G401 (cell line): Measurements from ENCODE around the gene CLEC2B. TPM values are rescaled to one million over a fixed set of nuclear protein-coding genes. Genes with fewer than 3 reads are reported as not detected.
"Not testable (repeated sequence)": the region's sequence is repeated elsewhere in the genome, so short reads cannot be mapped to it uniquely, and the experiment has no call there.

Source experiments
- DNase-seq: peaks from one replicate; pipeline ENCODE4 v3.0.0-alpha.2; 2015; ENCODE audit warnings: low spot score
- in situ Hi-C: cut with HindIII; loops from 2 replicates; pipeline ENCODE4 v1.10.0; 2016; ENCODE audit warnings: low sequenced_read_pairs, mixed read lengths
- total RNA-seq: library from RNA; depleted of rRNA; stranded (reverse); fragments of >200 nt; shearing (Covaris generic); gene quantifications from 2 replicates; pipeline ENCODE4 v1.2.3, GENCODE V29; 2014; rRNA removed

Gene CLEC2B
- total RNA-seq: not detected in 2 replicates

- DNase-seq: no peak
- in situ Hi-C loops: no loop called here
Observed at GRCh38 chr12:9869307-9870161, at the start of gene CLEC2B. Gene CLEC2B (minus strand): TSS chr12:9869354.

DNA sequence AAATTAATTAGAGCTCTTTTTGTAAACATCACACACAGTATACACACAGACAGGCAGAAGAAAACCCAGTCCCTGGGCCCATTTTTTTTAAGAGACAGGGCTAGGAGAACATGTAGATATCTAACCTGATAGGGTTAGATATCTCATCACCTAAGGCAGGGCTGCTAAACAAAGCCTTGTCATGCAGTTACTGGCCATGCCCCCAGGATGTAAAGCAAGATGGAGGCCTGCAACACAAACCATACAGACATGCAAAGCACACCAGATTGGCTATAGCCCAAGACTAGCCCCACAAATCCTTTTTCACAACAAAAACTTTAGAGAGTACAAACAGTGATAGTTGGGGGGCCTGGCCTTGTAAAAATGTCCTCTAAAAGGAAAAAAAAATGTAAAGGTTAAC lies 42.6 kb upstream of the CLEC2B start:
- in situ Hi-C loops: no loop called here
- no peak for DNase-seq

DNA sequence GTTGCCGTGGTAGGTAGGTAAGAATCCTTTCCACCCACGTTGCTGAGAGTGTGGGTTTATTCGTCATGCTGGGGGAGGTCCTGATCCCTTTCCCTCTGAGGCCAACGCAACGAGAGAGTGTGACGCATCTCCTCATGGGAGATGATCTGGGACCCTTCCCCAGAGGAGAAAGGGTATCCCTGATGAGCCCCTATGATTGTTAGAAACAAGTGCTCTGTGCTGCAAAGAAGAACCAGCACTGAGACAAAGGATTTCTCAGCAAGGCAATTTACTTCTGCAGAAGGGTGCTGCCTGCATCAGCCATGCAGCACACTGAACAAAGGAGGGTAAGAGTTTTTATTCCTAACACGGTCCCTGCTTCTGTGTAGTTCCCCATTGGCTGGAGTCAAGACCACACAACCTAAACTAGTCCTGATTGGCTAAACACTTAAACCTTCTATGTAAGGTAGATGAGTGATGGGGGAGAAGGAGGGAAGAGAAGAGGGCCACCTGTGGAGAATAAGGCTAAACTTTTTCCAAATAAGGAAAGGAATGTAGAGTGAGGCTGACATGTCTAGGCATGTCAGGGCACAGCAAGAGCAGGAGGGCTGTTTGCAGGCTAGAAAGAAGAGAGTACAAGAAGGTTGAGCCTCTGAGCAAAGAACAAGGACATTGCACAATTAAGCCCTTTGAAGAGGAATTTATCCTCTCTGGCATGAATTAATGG lies 41.7 kb upstream of the CLEC2B start:
- in situ Hi-C loops: no loop called here
- DNase-seq: no peak

- DNase-seq: no peak
- in situ Hi-C loops: no loop called here
Observed at GRCh38 chr12:9909724-9910123, 40.6 kb upstream of the CLEC2B start.

DNA sequence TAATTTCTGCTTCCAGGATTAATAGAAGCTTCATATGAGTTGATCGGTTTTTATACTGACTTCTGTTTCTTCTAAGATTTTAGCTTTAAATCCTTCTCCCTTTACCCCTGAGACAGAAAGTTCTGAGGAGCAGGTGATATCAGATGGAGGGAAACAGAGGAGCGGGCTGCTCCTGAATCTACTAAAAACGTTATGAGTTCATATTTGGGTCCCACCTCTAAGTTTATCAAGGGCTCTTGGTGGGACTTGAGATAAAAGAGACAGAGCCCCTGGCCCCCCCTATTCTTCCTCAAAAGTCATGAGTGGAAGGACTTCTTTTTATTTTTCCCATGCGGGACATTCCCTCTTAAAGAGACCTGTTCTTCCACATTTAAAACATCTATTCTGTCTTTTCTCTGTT lies 39.2 kb upstream of the CLEC2B start:
- no peak for DNase-seq
- in situ Hi-C loops: no loop called here

GRCh38 chr12:9907769-9908168 lies 38.6 kb upstream of the CLEC2B start:
- no peak for DNase-seq
- in situ Hi-C loops: no loop called here

DNA sequence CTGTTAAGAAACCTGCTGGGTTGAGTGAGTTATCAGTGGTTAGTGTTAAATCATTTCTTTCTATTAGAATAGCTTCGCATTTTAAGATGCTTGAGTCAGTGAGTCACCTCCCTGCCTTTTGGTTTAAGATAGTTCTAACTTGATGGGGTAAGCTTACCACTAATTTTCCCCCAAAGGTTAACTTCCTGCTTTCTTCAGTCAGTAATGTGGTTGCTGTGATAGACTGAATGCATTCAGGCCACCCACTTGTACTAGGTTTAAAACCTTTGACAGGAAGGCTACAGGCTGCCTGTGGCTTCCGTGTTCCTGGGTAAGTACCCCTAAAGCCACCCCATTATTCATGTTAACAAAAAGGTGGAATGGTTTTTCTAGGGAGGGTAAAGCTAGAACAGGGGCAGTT lies 37.7 kb upstream of the CLEC2B start:
- in situ Hi-C loops: no loop called here

GRCh38 chr12:9902539-9903228 lies 33.5 kb upstream of the CLEC2B start:
- in situ Hi-C loops: no loop called here
- no peak for DNase-seq

More for the DNA sequence above, 37.7 kb upstream of the CLEC2B start:
- no peak for DNase-seq

DNA sequence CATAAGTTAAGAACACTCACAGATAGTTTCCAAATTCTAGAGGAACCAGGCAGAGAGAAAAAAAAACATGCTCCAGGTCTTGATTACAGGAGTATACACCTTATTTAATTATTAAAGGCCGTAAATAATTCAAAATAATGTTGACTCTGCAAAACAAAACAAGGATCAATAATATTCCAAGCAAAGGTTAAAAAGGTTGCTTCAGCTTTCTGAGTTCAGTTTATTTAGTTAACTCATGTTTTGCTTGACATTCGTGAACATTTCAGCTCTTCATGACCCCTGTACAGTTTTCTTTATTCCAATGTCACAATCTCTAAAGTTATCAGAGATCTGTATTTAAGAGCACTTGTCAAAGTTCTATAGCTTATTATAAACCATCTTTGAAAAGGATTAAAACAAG lies 31.8 kb upstream of the CLEC2B start:
- in situ Hi-C loops: no loop called here
- DNase-seq: no peak

DNA sequence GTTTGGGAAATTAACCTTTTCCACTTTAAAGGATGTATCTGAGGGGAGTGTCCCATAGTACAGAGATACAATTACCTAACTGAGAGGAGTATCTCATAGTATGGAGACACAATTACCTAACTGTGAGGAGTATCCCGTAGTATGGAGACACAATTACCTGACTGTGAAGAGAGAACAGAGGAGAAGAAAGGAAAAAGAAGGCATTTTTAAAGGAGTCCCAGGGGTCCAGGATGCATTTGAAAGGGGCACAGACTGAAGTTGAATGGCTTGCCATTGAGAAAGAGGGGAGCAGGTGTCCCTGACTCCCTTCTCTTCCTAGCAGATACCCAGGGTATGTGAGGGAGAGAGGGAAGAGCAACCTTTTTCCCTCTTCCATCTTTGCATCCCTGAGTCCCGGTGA lies 30.1 kb upstream of the CLEC2B start:
- DNase-seq: no peak
- in situ Hi-C loops: no loop called here

- in situ Hi-C loops: no loop called here
- DNase-seq: no peak
Observed at GRCh38 chr12:9897535-9897934, 28.4 kb upstream of the CLEC2B start.

GRCh38 chr12:9895215-9895971 lies 26.2 kb upstream of the CLEC2B start:
- DNase-seq: no peak
- in situ Hi-C loops: no loop called here

- DNase-seq: no peak
- in situ Hi-C loops: no loop called here
Observed at GRCh38 chr12:9888665-9889273, 19.6 kb upstream of the CLEC2B start.

DNA sequence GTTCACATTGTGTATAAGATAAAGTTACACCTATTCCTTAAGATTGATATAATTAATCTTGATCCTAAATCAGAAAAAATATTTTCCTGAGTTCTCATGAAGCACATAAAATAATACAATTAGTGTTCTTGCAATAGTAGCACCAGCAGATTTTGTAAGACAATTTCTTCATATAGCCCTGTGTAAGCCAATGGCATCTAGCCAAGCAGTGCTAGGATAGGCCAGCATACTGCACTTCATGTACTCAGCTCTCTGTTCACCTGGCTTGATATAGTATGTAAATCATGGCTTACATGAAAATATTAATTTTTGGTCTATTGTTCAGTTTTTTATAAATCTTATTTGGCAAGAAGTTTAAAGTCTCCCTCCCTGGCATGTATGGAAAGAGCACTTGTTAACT lies 14.0 kb upstream of the CLEC2B start:
- in situ Hi-C loops: no loop called here
- DNase-seq: no peak

- no peak for DNase-seq
- in situ Hi-C loops: no loop called here
Observed at GRCh38 chr12:9881988-9882387, 12.8 kb upstream of the CLEC2B start.

DNA sequence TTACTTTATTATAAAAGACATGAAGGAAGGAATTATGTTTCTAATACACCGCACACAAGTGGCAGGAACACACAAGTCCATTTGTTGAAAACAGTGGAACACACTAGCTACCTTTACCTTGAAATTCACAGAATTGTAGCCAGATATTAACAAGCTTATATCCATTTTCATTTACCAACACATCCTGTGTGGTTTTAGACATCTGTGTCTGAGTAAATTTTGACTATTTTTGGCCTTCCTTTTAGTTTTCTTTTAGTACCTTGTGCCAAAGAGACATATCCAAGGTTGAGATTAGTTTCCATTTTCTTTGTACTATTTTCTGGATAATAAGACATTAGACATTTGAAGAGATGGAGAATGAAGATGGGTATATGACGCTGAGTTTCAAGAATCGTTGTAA lies 12.1 kb upstream of the CLEC2B start, which contains the start of gene KLRF2:
TSS of gene KLRF2 (plus strand) at position 244 of the 400 bp plus-strand sequence. CDS start at position 351, 107 bp downstream.
- no peak for DNase-seq
- in situ Hi-C loops: no loop called here

DNA sequence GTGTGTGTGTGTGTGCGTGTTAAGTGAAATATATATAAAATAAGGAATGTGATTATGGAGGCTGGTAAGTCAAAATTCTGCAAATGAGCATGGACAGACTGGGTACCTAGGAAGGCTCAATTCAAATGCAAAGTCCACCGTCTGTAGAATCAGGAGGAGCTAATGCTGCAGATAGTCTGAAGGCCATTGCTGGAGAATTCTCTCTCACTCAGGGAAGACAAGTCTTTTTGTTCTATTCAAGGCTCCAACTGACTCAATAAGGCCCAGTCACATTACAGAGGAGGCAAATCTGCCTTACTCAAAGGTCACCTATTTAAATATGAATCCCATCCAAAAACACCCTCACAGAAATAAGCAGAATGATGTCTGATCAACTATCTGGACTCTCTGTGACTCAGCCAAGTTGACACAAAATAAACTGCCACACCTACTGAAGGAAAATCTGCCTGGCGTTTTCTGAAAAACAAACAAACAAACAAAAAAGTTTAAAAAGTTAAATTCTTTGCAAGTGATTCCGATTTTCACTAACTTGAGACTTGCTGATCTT lies 11.5 kb upstream of the CLEC2B start:
- in situ Hi-C loops: no loop called here
- DNase-seq: no peak

DNA sequence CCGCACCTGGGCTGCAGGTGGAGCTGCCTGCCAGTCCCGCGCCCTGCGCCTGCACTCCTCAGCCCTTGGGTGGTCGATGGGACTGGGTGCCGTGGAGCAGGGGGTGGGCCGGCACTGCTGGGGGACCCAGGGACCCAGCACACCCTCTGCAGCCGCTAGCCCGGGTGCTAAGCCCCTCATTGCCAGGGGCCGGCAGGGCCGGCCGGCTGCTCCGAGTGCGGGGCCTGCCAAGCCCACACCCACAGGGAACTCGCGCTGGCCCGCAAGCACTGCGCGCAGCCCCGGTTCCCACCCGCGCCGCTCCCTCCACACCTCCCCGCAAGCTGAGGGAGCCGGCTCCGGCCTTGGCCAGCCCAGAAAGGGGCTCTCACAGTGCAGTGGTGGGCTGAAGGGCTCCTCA lies 7.0 kb upstream of the CLEC2B start:
- DNase-seq, in situ Hi-C loops: not testable (repeated sequence)

DNA sequence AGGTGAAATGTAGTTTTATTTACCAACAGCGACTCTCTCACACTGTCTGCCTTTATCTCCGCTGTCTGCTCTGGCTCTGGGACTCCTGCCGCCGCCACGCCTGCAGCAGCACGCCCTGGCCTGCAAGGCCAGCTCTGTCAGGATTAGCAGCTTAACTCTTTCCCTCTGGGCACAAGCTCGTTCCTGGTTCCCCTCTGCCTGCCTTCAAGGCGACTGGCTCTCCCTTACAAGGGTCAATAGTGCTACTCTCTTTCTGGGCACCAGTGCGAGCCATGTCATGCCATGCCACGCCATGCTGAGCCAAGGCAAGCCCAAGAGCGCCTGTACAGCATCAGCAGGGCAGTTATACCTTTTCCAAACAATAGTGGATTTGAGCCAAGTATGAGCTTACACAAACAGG lies 3.6 kb upstream of the CLEC2B start:
- no peak for DNase-seq
- in situ Hi-C loops: no loop called here
